Suprapubic skin (tissue), 3 donors: Measurements from ENCODE around the gene ZFP69B.

Experiments used
- CTCF ChIP-seq, 2 donors: fragments of 200-600 bp in 1 of 2; fragments of 450-650 bp in 1 of 2; sonication (generic) in 1 of 2; IDR thresholded peaks; one replicate each; pipeline ENCODE4 v1.5.1; 2016 to 2019; ENCODE audit warnings: antibody characterized with exemption in 2 of 2, mild to moderate bottlenecking in 1 of 2, moderate library complexity in 1 of 2
- POLR2A ChIP-seq, 2 donors: fragments of 450-650 bp; IDR thresholded peaks; one replicate each; pipeline ENCODE4 v1.6.1; 2017; ENCODE audit warnings: antibody characterized with exemption in 2 of 2, mild to moderate bottlenecking in 2 of 2, moderate library complexity in 2 of 2

GRCh38 chr1:40411294-40411693, 39.0 kb upstream of the ZFP69B start:
- no peak for TF ChIP-seq CTCF (IDR thresholded peaks at IDR 0.05)
- TF ChIP-seq POLR2A (IDR thresholded peaks at IDR 0.05): no peak
